Ovary (tissue), 3 donors: ENCODE data around the gene ASF1A.

Source experiments
- POLR2A ChIP-seq: fragments of 450-650 bp; IDR thresholded peaks from one replicate; pipeline ENCODE4 v1.6.1; 2017; ENCODE audit warnings: antibody characterized with exemption, mild to moderate bottlenecking, moderate library complexity
- TF ChIP-seq, protein P1 (sequence below), 3 donors: fragments of 450-650 bp in 2 of 3; fragments of 200-600 bp in 1 of 3; IDR thresholded peaks; one replicate each; pipeline versions ENCODE4 v1.5.1 to v1.8.0; 2016 to 2022; ENCODE audit warnings: antibody characterized with exemption in 3 of 3, mild to moderate bottlenecking in 1 of 3
- donor health status: DM: no; HTN: no; CAD: no.

DNA sequence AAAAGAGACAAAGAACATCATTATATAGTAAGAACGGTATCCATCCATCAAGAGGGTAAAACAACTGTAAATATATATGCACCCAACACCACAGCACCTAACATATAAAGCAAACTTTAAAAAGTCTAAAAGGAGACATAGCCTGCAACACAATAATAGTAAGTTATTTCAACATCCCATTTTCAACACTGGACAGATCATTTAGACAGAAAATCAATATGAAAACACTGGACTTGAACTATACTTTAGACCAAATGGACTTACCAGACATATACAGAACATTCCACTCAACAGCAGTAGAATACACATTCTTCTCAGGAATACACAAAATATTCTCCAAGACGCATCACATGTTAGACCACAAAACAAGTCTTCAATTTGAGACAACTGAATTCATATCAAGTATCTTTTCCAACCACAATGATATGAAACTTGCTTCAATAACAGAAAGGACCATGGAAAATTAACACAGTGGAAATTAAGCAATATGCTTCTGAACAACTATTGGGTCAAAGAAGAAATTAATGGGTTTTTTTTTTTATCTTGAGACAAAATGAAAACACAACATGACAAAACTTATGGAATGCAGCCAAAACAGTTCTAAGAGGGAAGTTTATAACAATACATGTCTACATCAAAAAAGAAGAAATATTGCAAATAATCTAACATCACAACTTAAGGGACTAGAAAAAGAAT is 23.9 kb upstream of the ASF1A start:
- TF ChIP-seq POLR2A = no peak
- TF ChIP-seq, protein P1, sequence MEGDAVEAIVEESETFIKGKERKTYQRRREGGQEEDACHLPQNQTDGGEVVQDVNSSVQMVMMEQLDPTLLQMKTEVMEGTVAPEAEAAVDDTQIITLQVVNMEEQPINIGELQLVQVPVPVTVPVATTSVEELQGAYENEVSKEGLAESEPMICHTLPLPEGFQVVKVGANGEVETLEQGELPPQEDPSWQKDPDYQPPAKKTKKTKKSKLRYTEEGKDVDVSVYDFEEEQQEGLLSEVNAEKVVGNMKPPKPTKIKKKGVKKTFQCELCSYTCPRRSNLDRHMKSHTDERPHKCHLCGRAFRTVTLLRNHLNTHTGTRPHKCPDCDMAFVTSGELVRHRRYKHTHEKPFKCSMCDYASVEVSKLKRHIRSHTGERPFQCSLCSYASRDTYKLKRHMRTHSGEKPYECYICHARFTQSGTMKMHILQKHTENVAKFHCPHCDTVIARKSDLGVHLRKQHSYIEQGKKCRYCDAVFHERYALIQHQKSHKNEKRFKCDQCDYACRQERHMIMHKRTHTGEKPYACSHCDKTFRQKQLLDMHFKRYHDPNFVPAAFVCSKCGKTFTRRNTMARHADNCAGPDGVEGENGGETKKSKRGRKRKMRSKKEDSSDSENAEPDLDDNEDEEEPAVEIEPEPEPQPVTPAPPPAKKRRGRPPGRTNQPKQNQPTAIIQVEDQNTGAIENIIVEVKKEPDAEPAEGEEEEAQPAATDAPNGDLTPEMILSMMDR (IDR thresholded peaks at IDR 0.05) = no peak
